Naive B cell (primary cell): ENCODE results near the gene MED12L. TPM values are rescaled to one million over a fixed set of nuclear protein-coding genes. Genes with fewer than 3 reads are reported as not detected.

ENCODE experiments used
- ATAC-seq, 2 donors: fragments of 150-1000 bp; cut with Tn5 transposase; 2 replicates each; pipeline ENCODE4 v1.10.0; 2021; ENCODE audit warnings: low read depth in 2 of 2, mild to moderate bottlenecking in 2 of 2, moderate library complexity in 2 of 2
- DNase-seq: peaks from one replicate; pipeline ENCODE4 v3.0.0; 2022
- H3K27ac Mint-ChIP-seq, 6 donors: one replicate each; pipeline ENCODE4 v1.8.0; 2020 to 2022; ENCODE audit warnings: mild to moderate bottlenecking in 6 of 6, mixed read lengths in 6 of 6, moderate library complexity in 5 of 6, inconsistent platforms in 2 of 6
- H3K27me3 Mint-ChIP-seq, 3 donors: one replicate each; pipeline ENCODE4 v1.8.0; 2021 to 2022; ENCODE audit warnings: mixed read lengths in 3 of 3, mild to moderate bottlenecking in 1 of 3
- H3K36me3 Mint-ChIP-seq, 2 donors: one replicate each; pipeline ENCODE4 v1.8.0; 2020 to 2022; ENCODE audit warnings: mixed read lengths in 2 of 2, inconsistent platforms in 1 of 2, mild to moderate bottlenecking in 1 of 2
- H3K4me1 Mint-ChIP-seq, 3 donors: one replicate each; pipeline ENCODE4 v1.8.0; 2020 to 2022; ENCODE audit warnings: mixed read lengths in 3 of 3, inconsistent platforms in 1 of 3, mild to moderate bottlenecking in 1 of 3, moderate library complexity in 1 of 3
- H3K4me3 Mint-ChIP-seq, 8 donors: one replicate each; pipeline ENCODE4 v1.8.0; 2020 to 2022; ENCODE audit warnings: mild to moderate bottlenecking in 8 of 8, mixed read lengths in 8 of 8, moderate library complexity in 8 of 8, inconsistent platforms in 2 of 8
- H3K9me3 Mint-ChIP-seq, 7 donors: one replicate each; pipeline ENCODE4 v1.8.0; 2020 to 2022; ENCODE audit warnings: mixed read lengths in 7 of 7, mild to moderate bottlenecking in 5 of 7, inconsistent platforms in 2 of 7, moderate library complexity in 1 of 7
- polyA plus RNA-seq, 6 donors: library from polyadenylated mRNA; unstranded; fragments of 300-500 nt; fragmentation: Illumina TruSeq; gene quantifications; one replicate each; pipeline ENCODE4 v1.2.3, GENCODE V29; 2021; ENCODE audit warnings: low read depth in 6 of 6

MED12L gene
- polyA plus RNA-seq, 6 donors from 2014 or later = 0.22 to 0.23 TPM; not detected in 4

- DNase-seq = no peak
- H3K4me1 Mint-ChIP-seq = peaks cover 64 to 92% (median 71%) of the 10 kb centered on the region in 3 donors
- ATAC-seq = peak; percentile 6 to 8
- no peaks in the 10 kb centered on the region for H3K27me3 Mint-ChIP-seq
- peak overlapping the region; percentile 98 to 100 (median 99) for H3K27ac Mint-ChIP-seq
- no peaks in the 10 kb centered on the region for H3K9me3 Mint-ChIP-seq
- peaks cover 7 to 15% of the 10 kb centered on the region in 2 donors for H3K36me3 Mint-ChIP-seq
- peak overlapping the region; percentile 66 to 96 (median 89) for H3K4me3 Mint-ChIP-seq
Observed at GRCh38 chr3:151276038-151276686, 190.7 kb downstream of the MED12L start.

GRCh38 chr3:151276687-151277042 lies 191.2 kb downstream of the MED12L start:
- no peaks in the 10 kb centered on the region for H3K9me3 Mint-ChIP-seq
- peak overlapping the region; percentile 98 to 100 (median 99) for H3K27ac Mint-ChIP-seq
- peak; percentile 87 for DNase-seq
- H3K4me1 Mint-ChIP-seq = peaks cover 63 to 88% (median 68%) of the 10 kb centered on the region in 3 donors
- no peaks in the 10 kb centered on the region for H3K27me3 Mint-ChIP-seq
- H3K36me3 Mint-ChIP-seq = peaks cover 7 to 15% of the 10 kb centered on the region in 2 donors
- ATAC-seq = peak; percentile 84 to 86
- H3K4me3 Mint-ChIP-seq = peak overlapping the region; percentile 66 to 96 (median 89)

- DNase-seq = peak; percentile 78
Observed at GRCh38 chr3:151278230-151278629, 192.8 kb downstream of the MED12L start, which contains the start of gene P2RY14. Gene P2RY14 (minus strand): TSS chr3:151278542. CDS start chr3:151214316, 64,226 bp downstream.

GRCh38 chr3:151281671-151282324 lies 196.3 kb downstream of the MED12L start:
- peak overlapping the region; percentile 16 to 99 (median 79) for H3K27ac Mint-ChIP-seq
- H3K27me3 Mint-ChIP-seq = no peaks in the 10 kb centered on the region
- no peak overlapping the region for H3K4me3 Mint-ChIP-seq

More at GRCh38 chr3:151278230-151278629, 192.8 kb downstream of the MED12L start, which contains the start of gene P2RY14:
- ATAC-seq = peak; percentile 61 to 66
- Mint-ChIP-seq H3K9me3 (no peaks in the 10 kb centered on the region), H3K4me3 (peak within 1 kb of the TSS; percentile 76 to 96 (median 89)), H3K27ac (peak within 1 kb of the TSS; percentile 98 to 100 (median 99)), H3K36me3 (peaks cover 5 to 7% of the 10 kb centered on the region in 2 donors), H3K27me3 (no peaks in the 10 kb centered on the region), H3K4me1 (peaks cover 50 to 80% (median 68%) of the 10 kb centered on the region in 3 donors)

GRCh38 chr3:151282921-151283320 lies 197.5 kb downstream of the MED12L start:
- peak; percentile 62 for DNase-seq
- ATAC-seq = peak in 1 of 2 donors; percentile 12
- Mint-ChIP-seq H3K4me1 (peaks cover 26 to 40% (median 36%) of the 10 kb centered on the region in 3 donors), H3K27me3 (no peaks in the 10 kb centered on the region), H3K36me3 (no peaks in the 10 kb centered on the region), H3K9me3 (no peaks in the 10 kb centered on the region), H3K27ac (peak overlapping the region in 1 of 6 donors; percentile 89), H3K4me3 (no peak overlapping the region)

More at GRCh38 chr3:151281671-151282324, 196.3 kb downstream of the MED12L start:
- Mint-ChIP-seq H3K36me3 (no peaks in the 10 kb centered on the region), H3K9me3 (no peaks in the 10 kb centered on the region), H3K4me1 (peaks cover 26 to 45% (median 40%) of the 10 kb centered on the region in 3 donors)
- ATAC-seq (no peak), DNase-seq (no peak)

- Mint-ChIP-seq H3K27ac (no peak overlapping the region), H3K27me3 (no peaks in the 10 kb centered on the region), H3K4me1 (peaks cover 22 to 35% (median 33%) of the 10 kb centered on the region in 3 donors), H3K9me3 (no peaks in the 10 kb centered on the region), H3K36me3 (no peaks in the 10 kb centered on the region), H3K4me3 (no peak overlapping the region)
- DNase-seq (no peak), ATAC-seq (no peak)
Observed at GRCh38 chr3:151283387-151283786, 197.9 kb downstream of the MED12L start.

- no peak overlapping the region for H3K4me3 Mint-ChIP-seq
- DNase-seq (no peak), ATAC-seq (no peak)
- peaks cover 17 to 29% (median 27%) of the 10 kb centered on the region in 3 donors for H3K4me1 Mint-ChIP-seq
- peak overlapping the region in 1 of 6 donors; percentile 57 for H3K27ac Mint-ChIP-seq
- H3K36me3 Mint-ChIP-seq = no peaks in the 10 kb centered on the region
- no peaks in the 10 kb centered on the region for H3K9me3 Mint-ChIP-seq
- H3K27me3 Mint-ChIP-seq = no peaks in the 10 kb centered on the region
Observed at GRCh38 chr3:151283907-151284461, 198.5 kb downstream of the MED12L start.

GRCh38 chr3:151285940-151286339 lies 200.5 kb downstream of the MED12L start:
- H3K27ac Mint-ChIP-seq = peak overlapping the region in 1 of 6 donors; percentile 67
- ATAC-seq = no peak
- H3K4me3 Mint-ChIP-seq = no peak overlapping the region
- H3K4me1 Mint-ChIP-seq = peaks cover 0 to 12% (median 10%) of the 10 kb centered on the region in 3 donors
- DNase-seq = no peak
- no peaks in the 10 kb centered on the region for H3K27me3 Mint-ChIP-seq
- H3K9me3 Mint-ChIP-seq = no peaks in the 10 kb centered on the region
- no peaks in the 10 kb centered on the region for H3K36me3 Mint-ChIP-seq

GRCh38 chr3:151289445-151289844 lies 204.0 kb downstream of the MED12L start:
- no peaks in the 10 kb centered on the region for H3K9me3 Mint-ChIP-seq
- no peak for ATAC-seq
- H3K4me1 Mint-ChIP-seq = no peaks in the 10 kb centered on the region
- H3K36me3 Mint-ChIP-seq = no peaks in the 10 kb centered on the region
- DNase-seq = no peak
- H3K27me3 Mint-ChIP-seq = peaks cover 0 to 4% (median 0%) of the 10 kb centered on the region in 3 donors
- H3K27ac Mint-ChIP-seq = no peak overlapping the region
- no peak overlapping the region for H3K4me3 Mint-ChIP-seq

GRCh38 chr3:151290673-151291072 lies 205.2 kb downstream of the MED12L start:
- ATAC-seq (no peak), DNase-seq (no peak)
- Mint-ChIP-seq H3K4me1 (no peaks in the 10 kb centered on the region), H3K27me3 (peaks cover 0 to 4% (median 0%) of the 10 kb centered on the region in 3 donors), H3K9me3 (no peaks in the 10 kb centered on the region), H3K27ac (no peak overlapping the region), H3K4me3 (no peak overlapping the region), H3K36me3 (no peaks in the 10 kb centered on the region)

GRCh38 chr3:151293127-151293526 lies 207.7 kb downstream of the MED12L start:
- Mint-ChIP-seq H3K9me3 (no peaks in the 10 kb centered on the region), H3K36me3 (no peaks in the 10 kb centered on the region), H3K27me3 (peaks cover 0 to 4% (median 0%) of the 10 kb centered on the region in 3 donors), H3K4me1 (no peaks in the 10 kb centered on the region), H3K27ac (no peak overlapping the region), H3K4me3 (no peak overlapping the region)
- DNase-seq (no peak), ATAC-seq (no peak)

- DNase-seq = no peak
- Mint-ChIP-seq H3K9me3 (no peaks in the 10 kb centered on the region), H3K27me3 (peaks cover 0 to 7% (median 0%) of the 10 kb centered on the region in 3 donors), H3K4me1 (no peaks in the 10 kb centered on the region), H3K36me3 (no peaks in the 10 kb centered on the region), H3K27ac (no peak overlapping the region), H3K4me3 (no peak overlapping the region)
- no peak for ATAC-seq
Observed at GRCh38 chr3:151296226-151296625, 210.8 kb downstream of the MED12L start.

- H3K4me3 Mint-ChIP-seq = no peak overlapping the region
- no peaks in the 10 kb centered on the region for H3K4me1 Mint-ChIP-seq
- no peaks in the 10 kb centered on the region for H3K9me3 Mint-ChIP-seq
- no peak overlapping the region for H3K27ac Mint-ChIP-seq
- H3K27me3 Mint-ChIP-seq = peaks cover 0 to 3% (median 0%) of the 10 kb centered on the region in 3 donors
- H3K36me3 Mint-ChIP-seq = no peaks in the 10 kb centered on the region
- ATAC-seq (no peak), DNase-seq (no peak)
Observed at GRCh38 chr3:151297429-151297828, 212.0 kb downstream of the MED12L start.
